NCI-H2029 treated with DMSO at 0.1 percent for 48 hours (cell line): Measurements from ENCODE around the gene IL10RB.
"Not testable (repeated sequence)": the region's sequence is repeated elsewhere in the genome, so short reads cannot be mapped to it uniquely, and the experiment has no call there.

ENCODE experiments used
- DNase-seq: peaks from one replicate; lab custom pipeline; 2025; lab: John Stamatoyannopoulos, UW

IL10RB gene

GRCh38 chr21:33302055-33302454 lies 35.9 kb downstream of the IL10RB start:
- DNase-seq, result no peak

GRCh38 chr21:33302796-33303195 lies 36.6 kb downstream of the IL10RB start:
- DNase-seq, result no peak

- DNase-seq, result no peak
These were observed 39.1 kb downstream of the IL10RB start for GRCh38 chr21:33305344-33305671.

- DNase-seq, result no peak
These were observed 39.8 kb downstream of the IL10RB start for GRCh38 chr21:33305938-33306337.

- DNase-seq, result peak; percentile 53
These were observed 42.7 kb downstream of the IL10RB start for GRCh38 chr21:33308586-33309490.

GRCh38 chr21:33309778-33310177 lies 43.6 kb downstream of the IL10RB start:
- DNase-seq, result no peak

GRCh38 chr21:33312121-33312520 lies 46.0 kb downstream of the IL10RB start:
- no peak for DNase-seq

- no peak for DNase-seq
These were observed 47.0 kb downstream of the IL10RB start for GRCh38 chr21:33313183-33313582.

GRCh38 chr21:33313611-33314010 lies 47.4 kb downstream of the IL10RB start:
- no peak for DNase-seq

- DNase-seq, result no peak
These were observed 47.9 kb downstream of the IL10RB start for GRCh38 chr21:33314111-33314510.

GRCh38 chr21:33315946-33316710 lies 50.0 kb downstream of the IL10RB start:
- DNase-seq, result no peak

- DNase-seq, result no peak
These were observed 51.0 kb downstream of the IL10RB start for GRCh38 chr21:33317145-33317544.

- DNase-seq, result no peak
These were observed 51.8 kb downstream of the IL10RB start for GRCh38 chr21:33317786-33318486.

GRCh38 chr21:33321005-33321404 lies 54.8 kb downstream of the IL10RB start:
- not testable (repeated sequence) for DNase-seq

GRCh38 chr21:33323610-33324009 lies 57.4 kb downstream of the IL10RB start:
- DNase-seq, result not testable (repeated sequence)

GRCh38 chr21:33324291-33325221 lies 58.4 kb downstream of the IL10RB start, which contains the start of gene IFNAR1:
TSS of gene IFNAR1 (plus strand) at chr21:33324970. CDS start at chr21:33325056, 86 bp downstream.
- peak; percentile 97 for DNase-seq

GRCh38 chr21:33325222-33326067 lies 59.3 kb downstream of the IL10RB start:
- DNase-seq, result peak; percentile 28

GRCh38 chr21:33327326-33327725 lies 61.2 kb downstream of the IL10RB start:
- DNase-seq, result no peak

GRCh38 chr21:33327792-33328433 lies 61.7 kb downstream of the IL10RB start:
- DNase-seq, result no peak

GRCh38 chr21:33330726-33331125 lies 64.6 kb downstream of the IL10RB start:
- DNase-seq, result no peak
